Epithelial cell of esophagus (primary cell): ENCODE data around the gene EIF4B.

Source experiments
- DNase-seq: peaks from one replicate; pipeline ENCODE4 v3.0.0; 2010; ENCODE audit warnings: low read depth
- H3K4me3 ChIP-seq: 2 replicates; pipeline ENCODE4 v1.5.1; 2011; ENCODE audit warnings: mild to moderate bottlenecking, low read length, control low read depth
- CTCF ChIP-seq: IDR thresholded peaks from 2 replicates; pipeline ENCODE4 v1.5.1; 2011; ENCODE audit warnings: low read depth, mild to moderate bottlenecking, low read length, control low read depth, inconsistent platforms; ENCODE audit not compliant: insufficient read depth; ENCODE audit errors: missing control alignments

The EIF4B gene

DNA sequence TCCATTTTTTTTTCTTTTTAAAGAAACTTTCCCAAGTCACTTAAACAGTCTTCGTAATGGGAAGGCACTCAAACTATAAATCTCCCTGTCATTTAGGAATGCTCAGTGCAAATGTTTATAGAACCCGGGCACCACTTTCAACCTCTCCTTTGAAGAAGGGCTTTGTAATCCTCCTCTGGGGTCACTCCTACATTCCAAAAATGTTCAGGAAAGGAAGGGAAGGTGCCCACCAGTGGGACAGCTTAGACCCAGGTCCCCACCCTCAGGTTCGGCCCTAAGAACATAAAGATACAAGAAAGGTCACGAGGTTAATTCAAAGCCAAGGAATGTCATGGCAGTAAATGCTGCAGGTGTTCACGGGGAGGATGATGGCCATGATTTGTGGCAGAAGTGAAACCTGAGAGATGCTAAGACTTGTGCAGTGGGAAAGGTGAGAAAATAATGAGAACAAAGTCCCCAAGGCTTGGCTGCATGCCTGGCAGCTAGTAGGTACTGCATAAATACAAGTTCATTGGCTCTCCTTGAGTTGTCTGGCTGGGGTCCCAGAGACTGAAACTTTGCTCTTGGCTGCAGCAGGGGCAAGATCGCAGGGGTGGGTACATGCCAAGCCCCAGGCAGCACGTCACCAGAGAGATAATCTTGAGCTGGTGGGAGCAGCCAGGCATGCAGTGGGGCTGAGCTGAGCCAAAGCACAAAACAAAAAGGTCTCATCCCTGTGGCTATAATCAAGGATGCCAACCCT, 36.3 kb upstream of the EIF4B start:
- TF ChIP-seq CTCF, result no peak
- H3K4me3 ChIP-seq, result no peak overlapping the region
- DNase-seq, result no peak

GRCh38 chr12:52971679-52972329, 34.5 kb upstream of the EIF4B start:
- TF ChIP-seq CTCF, result no peak
- H3K4me3 ChIP-seq, result no peak overlapping the region
- peak; percentile 94 for DNase-seq

DNA sequence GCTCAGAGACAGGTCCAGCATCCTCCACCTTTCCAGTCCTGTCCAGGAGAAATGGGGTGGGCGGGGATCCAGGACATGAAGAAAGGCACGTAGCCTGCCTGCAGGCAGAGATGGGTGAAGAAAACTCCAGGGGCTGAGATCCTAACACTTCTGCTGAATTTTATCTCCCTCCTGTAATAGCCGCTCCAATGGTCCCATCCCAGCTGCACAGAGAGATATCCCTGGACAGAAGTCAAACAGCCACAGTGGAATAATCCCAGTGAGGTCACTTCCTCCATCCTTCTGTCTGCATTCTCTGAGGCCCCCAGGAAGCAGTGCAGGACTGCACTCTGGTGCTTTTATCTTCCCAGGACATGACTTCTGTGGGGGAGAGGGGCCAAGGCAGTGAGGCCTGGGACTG, 31.1 kb upstream of the EIF4B start:
- no peak for TF ChIP-seq CTCF
- DNase-seq, result no peak
- H3K4me3 ChIP-seq, result no peak overlapping the region

DNA sequence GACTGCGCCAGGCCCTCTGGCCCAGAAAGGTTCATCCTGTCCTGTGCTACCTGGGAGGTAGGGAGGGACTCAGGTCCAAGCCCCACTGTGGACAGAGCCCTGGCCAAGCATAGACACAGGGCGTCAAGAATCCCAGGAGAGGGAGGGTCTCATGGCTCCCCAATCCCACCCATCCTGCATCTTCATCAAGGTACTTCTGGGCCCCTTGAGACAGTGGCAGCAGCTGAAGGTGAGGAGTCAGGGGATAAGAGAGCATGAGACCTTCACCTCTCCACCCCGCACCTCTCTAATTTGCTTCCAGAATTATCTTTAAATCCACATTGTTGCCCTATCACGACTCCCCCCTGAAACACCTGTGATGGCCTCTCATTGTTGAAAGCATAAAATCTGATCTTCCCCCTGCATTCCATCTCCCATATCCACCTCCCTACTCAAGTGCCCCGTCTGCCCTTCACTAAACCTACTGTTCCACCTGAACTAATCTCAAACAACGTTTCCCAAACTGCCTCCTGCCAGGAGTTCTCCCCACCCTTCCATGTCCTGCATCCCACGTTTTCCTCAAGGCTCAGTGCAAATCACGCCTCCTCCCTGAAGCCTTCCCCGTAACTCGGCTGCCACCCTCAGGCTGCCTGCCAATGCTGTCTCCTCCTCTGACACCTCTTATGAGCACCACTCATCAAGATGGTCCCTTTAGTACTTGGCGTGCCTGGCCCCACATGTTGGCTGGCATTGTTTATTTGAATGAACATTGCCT, 30.3 kb upstream of the EIF4B start:
- peak; percentile 63 for DNase-seq
- H3K4me3 ChIP-seq, result no peak overlapping the region
- TF ChIP-seq CTCF, result peak; percentile 44

DNA sequence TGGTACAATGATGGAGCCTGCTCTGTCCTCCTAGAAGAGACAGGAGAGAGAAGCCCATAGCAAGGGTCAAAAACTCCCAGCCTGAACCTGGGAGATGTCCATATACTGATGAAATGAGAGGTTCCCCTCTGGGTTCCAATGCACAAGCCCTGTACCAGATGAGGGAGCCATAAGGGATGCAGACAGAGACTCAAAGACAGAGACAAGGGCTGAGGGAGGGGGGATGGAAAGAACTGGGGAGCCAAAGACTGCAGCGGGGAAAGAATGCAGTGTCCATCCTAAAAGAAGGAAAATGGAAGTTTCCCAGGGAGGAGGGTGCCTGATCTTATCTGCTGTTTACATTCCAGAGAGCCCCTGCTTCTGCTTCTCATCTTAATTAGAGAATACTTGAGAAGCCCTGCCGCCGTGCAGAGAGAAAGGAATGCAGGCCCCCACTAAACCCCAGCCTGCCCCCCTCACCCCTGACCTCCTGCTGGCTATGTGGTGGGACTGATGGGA, 29.6 kb upstream of the EIF4B start:
- no peak for DNase-seq
- TF ChIP-seq CTCF, result no peak
- H3K4me3 ChIP-seq, result no peak overlapping the region

- TF ChIP-seq CTCF, result no peak
- DNase-seq, result no peak
- no peak overlapping the region for H3K4me3 ChIP-seq
Observed at GRCh38 chr12:52977170-52977569, 29.1 kb upstream of the EIF4B start.
